Activated naive CD4-positive, alpha-beta T cell treated with anti-CD3 and anti-CD28 coated beads for 36 hours (primary cell): Measurements from ENCODE around the gene UBE3D. TPM values are rescaled to one million over a fixed set of nuclear protein-coding genes. Genes with fewer than 3 reads are reported as not detected.

Source experiments
- CTCF ChIA-PET: fragments of 350-600 bp; sonication (Branson Sonifier 250); formaldehyde crosslinking; loops from one replicate; lab custom pipeline; 2021; ENCODE audit warnings: antibody characterized with exemption; lab: Charles Lee
- DNase-seq: peaks from one replicate; pipeline ENCODE4 v3.0.0-alpha.2; 2020
- H3K27ac Mint-ChIP-seq: one replicate; pipeline ENCODE4 v1.8.0; 2021; ENCODE audit warnings: mild to moderate bottlenecking, mixed read lengths
- H3K27me3 Mint-ChIP-seq: one replicate; pipeline ENCODE4 v1.8.0; 2021; ENCODE audit warnings: low read depth, mixed read lengths
- H3K36me3 Mint-ChIP-seq: one replicate; pipeline ENCODE4 v1.8.0; 2021; ENCODE audit warnings: low read depth, mixed read lengths
- H3K4me1 Mint-ChIP-seq: one replicate; pipeline ENCODE4 v1.8.0; 2021; ENCODE audit warnings: low read depth, mixed read lengths
- H3K4me3 Mint-ChIP-seq: one replicate; pipeline ENCODE4 v1.8.0; 2021; ENCODE audit warnings: mild to moderate bottlenecking, moderate library complexity, mixed read lengths
- H3K9me3 Mint-ChIP-seq: one replicate; pipeline ENCODE4 v1.8.0; 2021; ENCODE audit warnings: mixed read lengths
- intact Hi-C: fragments of 100-400 bp; cut with micrococcal nuclease; formaldehyde crosslinking; loops from one replicate; pipeline ENCODE4 v1.15.1; 2023
- total RNA-seq, 2 experiments: library from RNA; stranded (reverse); gene quantifications; one replicate each; pipeline ENCODE4 v1.2.3, GENCODE V29; 2021

Gene UBE3D
- total RNA-seq, 2 experiments from 2014 or later = 4.3 to 4.6 TPM

DNA sequence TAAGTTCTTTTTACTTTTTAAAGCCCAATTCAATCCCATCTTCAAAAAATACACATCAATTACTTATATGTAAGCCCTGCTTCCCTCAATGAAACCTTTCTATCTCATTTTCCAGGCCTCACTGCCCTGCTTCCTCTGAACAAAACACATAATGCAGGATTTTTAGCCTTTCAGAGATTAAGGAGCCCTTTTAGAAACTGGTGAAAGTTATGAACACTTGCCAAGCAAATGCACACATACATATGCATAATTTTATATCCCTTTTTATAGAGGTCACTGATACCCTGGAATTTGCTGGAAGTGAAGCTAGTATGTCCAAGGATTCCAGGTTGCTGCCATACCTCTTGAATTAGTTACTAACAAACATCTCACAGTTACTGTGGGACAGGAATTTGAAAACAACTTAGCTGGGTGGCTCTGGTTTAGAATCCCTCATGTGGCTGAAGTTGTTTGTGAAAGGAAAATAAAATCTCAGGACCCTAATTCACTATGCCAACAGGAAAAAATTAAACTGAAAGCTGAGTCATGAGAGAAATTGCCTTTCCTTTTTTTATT, 75.8 kb downstream of the UBE3D start:
- H3K27me3 Mint-ChIP-seq = no peaks in the 10 kb centered on the region
- no peak for DNase-seq
- intact Hi-C loops = no loop called here
- no peaks in the 10 kb centered on the region for H3K4me1 Mint-ChIP-seq
- H3K36me3 Mint-ChIP-seq = peaks cover 15% of the 10 kb centered on the region
- no peak overlapping the region for H3K27ac Mint-ChIP-seq
- H3K9me3 Mint-ChIP-seq = no peaks in the 10 kb centered on the region
- H3K4me3 Mint-ChIP-seq = no peak overlapping the region
- CTCF ChIA-PET = interaction anchor here (1.2 kb wide), 1 partner anchor 75 kb away, joined by 3 read pairs; no protein-coding TSS in a partner anchor

DNA sequence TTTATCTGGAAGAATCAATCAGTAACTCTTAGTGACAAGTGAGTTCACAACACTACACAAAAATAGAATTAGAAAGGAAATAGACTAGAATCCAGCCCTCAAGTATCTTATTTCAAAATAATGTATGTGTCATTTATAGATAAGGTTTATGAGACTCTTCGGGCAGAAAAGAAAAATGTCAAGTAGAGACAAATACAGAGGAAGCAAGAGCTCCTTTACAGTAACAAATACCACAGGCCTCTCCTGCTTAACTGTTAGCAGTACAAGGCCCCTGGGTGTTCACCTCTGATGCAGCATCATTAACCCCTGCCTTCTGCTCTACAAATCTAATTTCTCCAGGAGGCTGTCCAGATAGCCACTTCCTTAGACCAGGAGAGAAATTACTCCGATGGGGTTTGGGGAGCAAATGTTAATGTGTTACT, 76.7 kb downstream of the UBE3D start:
- Mint-ChIP-seq H3K9me3 (no peaks in the 10 kb centered on the region), H3K36me3 (peaks cover 7% of the 10 kb centered on the region), H3K4me1 (no peaks in the 10 kb centered on the region), H3K27me3 (no peaks in the 10 kb centered on the region), H3K27ac (no peak overlapping the region), H3K4me3 (no peak overlapping the region)
- CTCF ChIA-PET = no interaction called here
- intact Hi-C loops = no loop called here
- no peak for DNase-seq

DNA sequence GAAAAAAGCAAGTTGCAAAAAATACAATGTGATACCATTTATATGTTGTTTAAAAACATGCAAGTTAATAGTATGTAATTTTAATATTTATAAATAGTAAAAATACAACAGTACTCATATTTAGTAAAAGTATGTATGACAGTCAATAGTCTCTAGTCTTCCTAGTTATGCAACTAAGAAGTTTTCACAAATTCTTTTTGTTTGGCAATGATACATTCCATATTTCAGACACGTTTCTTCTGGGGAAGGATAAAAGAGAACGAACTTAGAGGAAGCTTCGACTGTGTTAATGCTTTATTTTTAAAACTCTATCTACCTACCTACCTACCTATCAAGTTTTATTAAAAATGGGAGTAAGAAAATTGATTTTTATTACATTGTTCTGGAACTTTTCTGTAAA, 77.7 kb downstream of the UBE3D start:
- H3K36me3 Mint-ChIP-seq = peaks cover 3% of the 10 kb centered on the region
- DNase-seq = no peak
- no peaks in the 10 kb centered on the region for H3K27me3 Mint-ChIP-seq
- no peaks in the 10 kb centered on the region for H3K9me3 Mint-ChIP-seq
- intact Hi-C loops = no loop called here
- CTCF ChIA-PET = no interaction called here
- H3K27ac Mint-ChIP-seq = no peak overlapping the region
- H3K4me3 Mint-ChIP-seq = no peak overlapping the region
- no peaks in the 10 kb centered on the region for H3K4me1 Mint-ChIP-seq

DNA sequence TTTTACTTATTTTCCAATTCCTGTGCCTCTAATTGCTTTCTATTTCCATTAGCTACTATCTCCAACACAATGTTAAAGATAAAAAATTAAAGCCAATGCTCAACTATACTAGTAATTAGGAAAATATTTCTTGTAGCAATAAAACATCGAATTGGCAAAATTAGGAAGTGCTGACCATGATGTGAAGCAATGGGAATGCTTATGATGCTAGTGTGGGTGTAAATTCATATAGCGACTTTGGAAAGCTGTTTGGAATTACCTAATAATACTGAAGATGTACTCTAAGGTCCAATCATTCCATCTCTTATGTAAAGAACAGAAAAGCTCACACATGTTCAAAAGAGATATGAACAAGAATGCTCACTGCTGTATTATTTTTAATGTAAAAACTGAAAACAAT, 78.2 kb downstream of the UBE3D start:
- Mint-ChIP-seq H3K4me3 (no peak overlapping the region), H3K36me3 (peaks cover 2% of the 10 kb centered on the region), H3K27me3 (no peaks in the 10 kb centered on the region), H3K4me1 (no peaks in the 10 kb centered on the region), H3K27ac (no peak overlapping the region), H3K9me3 (no peaks in the 10 kb centered on the region)
- DNase-seq = no peak
- intact Hi-C loops = no loop called here
- CTCF ChIA-PET = no interaction called here

DNA sequence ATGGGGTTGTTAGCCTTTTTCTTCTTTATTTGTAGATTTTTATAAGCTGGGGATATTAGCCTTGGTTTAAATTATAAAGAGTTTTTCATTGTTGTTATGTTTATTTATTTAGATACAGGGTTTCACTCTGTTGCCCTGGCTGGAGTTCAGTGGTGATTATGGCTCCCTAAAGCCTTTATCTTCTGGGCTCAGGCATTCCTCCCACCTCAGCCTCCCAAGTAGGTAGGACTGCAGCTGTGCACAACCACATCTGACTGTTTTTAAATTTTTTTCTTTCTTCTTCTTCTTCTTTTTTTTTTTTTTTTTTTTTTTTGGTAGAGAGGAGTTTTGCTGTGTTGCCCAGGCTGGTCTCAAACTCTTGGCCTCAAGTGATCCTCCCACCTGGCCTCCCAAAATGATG, 80.9 kb downstream of the UBE3D start:
- Mint-ChIP-seq H3K9me3 (no peaks in the 10 kb centered on the region), H3K4me3 (no peak overlapping the region), H3K4me1 (no peaks in the 10 kb centered on the region), H3K27me3 (no peaks in the 10 kb centered on the region), H3K27ac (no peak overlapping the region), H3K36me3 (peaks cover 2% of the 10 kb centered on the region)
- CTCF ChIA-PET = no interaction called here
- intact Hi-C loops = no loop called here
- DNase-seq = no peak

DNA sequence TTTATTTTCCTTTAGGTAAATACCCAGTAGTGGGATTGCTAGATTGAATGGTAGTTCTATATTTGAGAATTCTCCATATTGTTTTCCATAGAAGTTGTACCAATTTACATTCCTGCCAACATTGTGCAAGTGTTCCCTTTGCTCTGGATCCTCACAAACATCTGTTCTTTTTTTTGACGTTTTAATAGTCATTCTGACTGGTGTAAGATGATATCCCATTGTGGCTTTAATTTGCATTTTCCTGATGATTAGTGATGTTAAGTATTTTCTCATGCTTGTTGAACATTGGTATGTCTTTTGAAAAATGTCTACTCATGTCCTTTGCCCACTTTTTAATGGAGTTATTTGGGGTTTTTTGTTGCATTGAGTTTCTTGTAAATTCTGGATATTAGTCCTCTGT, 85.6 kb downstream of the UBE3D start:
- no peak overlapping the region for H3K27ac Mint-ChIP-seq
- H3K4me3 Mint-ChIP-seq = no peak overlapping the region
- CTCF ChIA-PET = no interaction called here
- H3K36me3 Mint-ChIP-seq = peaks cover 2% of the 10 kb centered on the region
- no peak for DNase-seq
- intact Hi-C loops = no loop called here
- no peaks in the 10 kb centered on the region for H3K4me1 Mint-ChIP-seq
- H3K9me3 Mint-ChIP-seq = no peaks in the 10 kb centered on the region
- no peaks in the 10 kb centered on the region for H3K27me3 Mint-ChIP-seq

DNA sequence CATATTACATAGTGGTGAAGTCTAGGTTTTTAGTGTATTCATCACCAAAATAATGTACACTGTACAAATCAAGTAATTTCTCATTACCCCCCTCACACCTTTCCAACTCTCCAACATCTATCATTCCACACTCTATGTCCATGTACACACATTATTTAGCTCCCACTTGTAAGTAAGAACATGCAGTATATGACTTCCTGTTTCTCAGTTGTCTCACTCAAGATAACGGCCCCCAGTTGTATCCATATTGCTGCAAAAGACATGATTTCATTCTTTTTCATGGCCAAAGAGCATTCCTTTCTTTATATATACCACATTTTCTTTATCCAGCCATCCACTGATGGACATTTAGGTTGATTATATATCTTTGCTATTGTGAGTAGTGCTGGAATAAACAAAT, 86.0 kb downstream of the UBE3D start:
- Mint-ChIP-seq H3K4me3 (no peak overlapping the region), H3K9me3 (no peaks in the 10 kb centered on the region), H3K27ac (no peak overlapping the region), H3K36me3 (peaks cover 2% of the 10 kb centered on the region), H3K27me3 (no peaks in the 10 kb centered on the region), H3K4me1 (no peaks in the 10 kb centered on the region)
- DNase-seq = no peak
- intact Hi-C loops = no loop called here
- CTCF ChIA-PET = no interaction called here

DNA sequence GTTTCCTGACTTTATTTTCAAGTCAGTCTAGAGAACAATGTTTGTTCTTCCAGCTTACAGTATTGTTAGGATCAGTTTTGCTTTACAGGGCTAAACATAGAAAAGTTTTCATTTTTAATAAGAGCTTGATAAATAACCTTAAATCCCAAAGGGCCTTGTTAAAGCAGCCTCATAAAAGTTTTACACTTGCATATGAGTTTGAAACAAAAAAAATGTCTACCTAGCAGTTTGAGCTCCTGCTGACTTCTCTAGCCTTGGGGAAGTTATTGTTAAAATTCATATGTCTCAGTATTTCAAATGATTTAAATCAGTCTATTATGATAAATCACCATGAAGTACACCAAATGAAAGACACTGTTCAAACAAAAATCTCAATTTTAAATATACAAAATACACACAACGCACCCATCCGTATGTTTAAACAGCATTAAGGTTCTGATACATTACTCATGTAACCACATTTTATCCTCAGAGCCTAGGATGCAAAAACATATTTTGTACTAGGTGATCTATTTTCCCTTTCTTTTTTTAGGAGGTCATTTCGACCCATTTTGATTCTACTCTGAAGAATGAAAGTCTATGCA, 87.2 kb downstream of the UBE3D start:
- Mint-ChIP-seq H3K36me3 (peaks cover 2% of the 10 kb centered on the region), H3K4me3 (no peak overlapping the region), H3K27ac (no peak overlapping the region), H3K4me1 (no peaks in the 10 kb centered on the region), H3K9me3 (no peaks in the 10 kb centered on the region), H3K27me3 (no peaks in the 10 kb centered on the region)
- DNase-seq = no peak
- CTCF ChIA-PET = no interaction called here
- intact Hi-C loops = no loop called here

DNA sequence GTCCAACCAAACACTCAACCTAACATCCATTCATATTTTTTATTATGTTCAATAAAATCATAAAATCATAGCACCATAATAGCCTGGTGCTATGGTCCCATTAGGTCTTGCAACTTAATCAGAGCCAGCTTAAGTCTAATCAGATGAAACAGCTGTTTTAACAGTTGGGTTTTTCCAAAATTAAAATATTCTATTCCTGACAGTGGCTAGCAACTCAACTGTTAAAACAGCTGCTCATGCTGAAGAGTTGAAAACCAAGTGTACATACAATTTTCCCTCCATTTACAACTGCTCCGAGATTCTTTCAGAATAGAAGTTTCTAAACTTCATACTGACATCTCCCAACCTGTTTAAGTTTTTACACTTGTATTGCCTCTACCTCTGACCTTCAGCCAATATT, 89.5 kb downstream of the UBE3D start:
- no peak overlapping the region for H3K27ac Mint-ChIP-seq
- H3K36me3 Mint-ChIP-seq = no peaks in the 10 kb centered on the region
- H3K4me1 Mint-ChIP-seq = no peaks in the 10 kb centered on the region
- DNase-seq = no peak
- H3K27me3 Mint-ChIP-seq = no peaks in the 10 kb centered on the region
- intact Hi-C loops = no loop called here
- no peaks in the 10 kb centered on the region for H3K9me3 Mint-ChIP-seq
- no peak overlapping the region for H3K4me3 Mint-ChIP-seq
- CTCF ChIA-PET = no interaction called here

DNA sequence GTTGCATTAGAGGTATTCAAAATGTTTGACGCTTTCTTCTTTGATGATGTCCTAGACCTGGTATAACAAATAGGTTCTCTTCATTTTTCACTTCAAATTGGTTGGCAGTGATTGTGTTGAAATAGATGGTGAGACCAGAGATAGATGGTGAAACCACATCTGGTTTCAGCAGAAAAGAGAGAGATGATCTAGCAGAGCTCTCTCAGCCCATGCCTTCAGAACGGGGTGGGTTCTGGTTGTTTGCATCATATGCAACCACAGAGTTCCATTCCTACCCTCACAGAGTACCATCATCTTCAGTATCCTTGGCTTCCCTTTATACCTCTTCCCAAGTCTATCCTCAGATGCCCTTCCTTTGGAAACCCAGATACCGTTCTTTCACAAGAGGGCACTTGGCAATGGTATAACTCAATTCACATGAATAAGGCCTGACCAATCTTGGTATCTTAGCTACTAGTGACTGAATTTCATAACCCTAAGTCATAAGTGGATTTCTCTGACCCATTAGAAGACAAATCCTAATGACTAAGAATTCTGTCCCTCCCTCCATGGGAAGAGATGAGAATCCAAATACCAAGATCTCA, 93.7 kb downstream of the UBE3D start:
- DNase-seq = no peak
- Mint-ChIP-seq H3K4me3 (no peak overlapping the region), H3K36me3 (peaks cover 3% of the 10 kb centered on the region), H3K9me3 (no peaks in the 10 kb centered on the region), H3K27ac (no peak overlapping the region), H3K4me1 (no peaks in the 10 kb centered on the region), H3K27me3 (no peaks in the 10 kb centered on the region)
- CTCF ChIA-PET = interaction anchor here (0.6 kb wide), 1 partner anchor 13 kb away, joined by 4 read pairs; no protein-coding TSS in a partner anchor
- intact Hi-C loops = no loop called here

DNA sequence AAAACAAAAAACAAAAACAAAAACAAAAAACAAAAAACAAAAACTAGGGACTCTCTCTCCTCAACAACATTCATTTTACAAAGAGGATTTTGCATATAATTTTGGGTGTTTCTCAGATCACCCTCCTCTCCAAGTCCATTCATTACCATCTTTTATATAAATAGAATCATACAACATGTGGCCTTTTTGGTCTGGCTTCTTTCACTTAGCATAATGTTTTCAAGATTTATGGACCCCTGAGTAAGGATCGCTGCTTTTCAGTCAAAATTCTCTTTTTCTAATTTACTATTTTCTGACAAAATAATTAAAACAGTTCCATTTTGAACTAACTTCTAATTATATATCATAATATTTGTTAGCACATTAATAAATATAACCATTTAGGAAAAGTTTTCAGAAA, 94.8 kb downstream of the UBE3D start:
- Mint-ChIP-seq H3K4me1 (no peaks in the 10 kb centered on the region), H3K27me3 (no peaks in the 10 kb centered on the region), H3K36me3 (peaks cover 4% of the 10 kb centered on the region), H3K4me3 (no peak overlapping the region), H3K9me3 (no peaks in the 10 kb centered on the region), H3K27ac (no peak overlapping the region)
- CTCF ChIA-PET = no interaction called here
- DNase-seq = no peak
- intact Hi-C loops = no loop called here

DNA sequence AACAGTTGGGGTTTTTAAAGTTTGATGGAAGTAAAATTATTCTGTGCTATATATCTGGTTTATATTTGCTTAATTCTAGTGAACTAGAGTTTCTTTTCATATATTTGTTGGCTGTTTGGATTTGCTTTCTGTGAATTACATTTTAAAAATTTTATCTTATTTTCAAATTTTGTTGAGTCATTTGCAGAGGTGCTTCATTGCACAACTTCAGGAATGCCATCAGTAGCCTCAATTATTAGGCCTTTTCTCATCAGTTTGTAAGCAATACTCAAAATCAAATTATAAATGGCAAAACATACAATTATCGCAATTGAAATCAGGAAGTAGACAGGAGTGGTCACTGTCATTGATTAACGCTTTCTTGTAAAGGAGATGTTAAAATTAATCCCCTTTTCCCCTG, 96.9 kb downstream of the UBE3D start:
- DNase-seq = no peak
- no peak overlapping the region for H3K4me3 Mint-ChIP-seq
- H3K27ac Mint-ChIP-seq = no peak overlapping the region
- no peaks in the 10 kb centered on the region for H3K9me3 Mint-ChIP-seq
- CTCF ChIA-PET = no interaction called here
- H3K4me1 Mint-ChIP-seq = no peaks in the 10 kb centered on the region
- intact Hi-C loops = no loop called here
- H3K27me3 Mint-ChIP-seq = no peaks in the 10 kb centered on the region
- H3K36me3 Mint-ChIP-seq = peaks cover 4% of the 10 kb centered on the region

DNA sequence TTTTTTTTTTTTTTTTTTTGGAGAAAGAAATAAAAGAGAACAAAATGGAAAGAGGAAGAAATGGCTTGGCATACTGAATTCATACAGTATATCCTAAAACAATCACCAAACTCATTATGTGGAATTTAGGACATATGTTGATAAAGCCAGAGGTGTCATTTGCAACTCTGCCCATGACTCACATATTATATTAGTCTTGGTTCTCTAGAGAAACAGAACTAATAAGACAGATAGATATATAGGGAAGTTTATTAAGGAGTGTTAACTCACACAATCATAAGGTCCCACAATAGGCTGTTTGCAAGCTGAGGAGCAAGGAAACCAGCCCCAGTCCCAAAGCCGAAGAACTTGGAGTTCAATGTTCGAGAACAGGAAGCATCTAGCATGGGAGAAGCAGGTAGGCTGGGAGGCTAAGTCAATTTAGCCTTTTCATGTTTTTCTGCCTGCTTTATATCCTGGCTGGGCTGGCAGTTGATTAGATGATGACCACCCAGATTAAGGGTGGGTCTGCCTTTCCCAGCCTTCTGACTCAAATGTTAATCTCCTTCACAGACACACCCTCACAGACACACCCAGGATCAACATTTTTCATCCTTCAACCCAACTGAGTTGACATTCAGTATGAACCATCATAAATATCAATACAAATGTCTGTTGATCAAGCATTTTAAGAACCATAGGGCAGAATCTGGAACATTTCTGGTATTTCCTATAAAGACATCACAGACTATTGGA, 102.3 kb downstream of the UBE3D start:
- CTCF ChIA-PET = no interaction called here
- Mint-ChIP-seq H3K36me3 (peaks cover 10% of the 10 kb centered on the region), H3K4me3 (no peak overlapping the region), H3K27ac (no peak overlapping the region), H3K4me1 (no peaks in the 10 kb centered on the region), H3K27me3 (no peaks in the 10 kb centered on the region), H3K9me3 (no peaks in the 10 kb centered on the region)
- intact Hi-C loops = no loop called here
- no peak for DNase-seq
